Keratinocyte (primary cell): ENCODE data around the gene JAG2. TPM values are rescaled to one million over a fixed set of nuclear protein-coding genes. Genes with fewer than 3 reads are reported as not detected.

Experiments
- DNase-seq: peaks from one replicate; pipeline ENCODE4 v3.0.0-alpha.2; 2011; ENCODE audit warnings: low read depth, missing footprints, low spot score
- FAIRE-seq: peaks from 2 replicates; lab custom pipeline; 2011; peaks lifted over from hg19 to GRCh38; lab: Jason Lieb, UNC
- H2AFZ ChIP-seq: 2 replicates; pipeline ENCODE4 v1.6.0; 2012; ENCODE audit warnings: low read length, control low read depth, inconsistent platforms; ENCODE audit not compliant: control insufficient read depth
- H3K27ac ChIP-seq: 2 replicates; pipeline ENCODE4 v1.5.1; 2011; ENCODE audit warnings: low read length; ENCODE audit not compliant: control insufficient read depth, insufficient read depth
- H3K27me3 ChIP-seq: 3 replicates; pipeline ENCODE4 v1.6.0; 2011; ENCODE audit warnings: low read length; ENCODE audit not compliant: control insufficient read depth, insufficient read depth; ENCODE audit errors: extremely low read depth
- H3K36me3 ChIP-seq, 2 experiments: 2 replicates in 1 of 2; 3 replicates in 1 of 2; pipeline ENCODE4 v1.5.1; 2011; ENCODE audit warnings: low read length in 2 of 2, mild to moderate bottlenecking in 1 of 2; ENCODE audit not compliant: control insufficient read depth in 2 of 2, insufficient read depth in 2 of 2; ENCODE audit errors: extremely low read depth in 1 of 2
- H3K4me1 ChIP-seq: 3 replicates; pipeline ENCODE4 v1.5.1; 2011; ENCODE audit warnings: low read length; ENCODE audit not compliant: control insufficient read depth, insufficient read depth; ENCODE audit errors: extremely low read depth
- H3K4me2 ChIP-seq: 3 replicates; pipeline ENCODE4 v1.6.0; 2011; ENCODE audit warnings: low read depth, low read length; ENCODE audit not compliant: control insufficient read depth, insufficient read depth; ENCODE audit errors: extremely low read depth
- H3K4me3 ChIP-seq, 3 experiments: fragments of 200-600 bp in 1 of 3; sonication (generic) in 1 of 3; 2 replicates in 2 of 3; 3 replicates in 1 of 3; pipeline ENCODE4 v1.5.1; 2011 to 2016; ENCODE audit warnings: low read length in 3 of 3, mild to moderate bottlenecking in 3 of 3, control low read depth in 2 of 3, inconsistent platforms in 1 of 3, low read depth in 1 of 3, mixed read lengths in 1 of 3, mixed run types in 1 of 3, moderate library complexity in 1 of 3; ENCODE audit not compliant: control insufficient read depth in 2 of 3, insufficient read depth in 2 of 3; ENCODE audit errors: extremely low read depth in 1 of 3
- H3K79me2 ChIP-seq: 2 replicates; pipeline ENCODE4 v1.6.0; 2012; ENCODE audit warnings: low read length; ENCODE audit not compliant: control insufficient read depth, insufficient read depth
- H3K9ac ChIP-seq: 3 replicates; pipeline ENCODE4 v1.6.0; 2011; ENCODE audit warnings: low read length; ENCODE audit not compliant: control insufficient read depth, insufficient read depth; ENCODE audit errors: extremely low read depth
- H3K9me1 ChIP-seq: 3 replicates; pipeline ENCODE4 v1.6.0; 2011; ENCODE audit warnings: low read length; ENCODE audit not compliant: control insufficient read depth, insufficient read depth; ENCODE audit errors: extremely low read depth
- H3K9me3 ChIP-seq: 2 replicates; pipeline ENCODE4 v1.5.1; 2012; ENCODE audit warnings: low read depth, low read length; ENCODE audit not compliant: control insufficient read depth
- H4K20me1 ChIP-seq: 3 replicates; pipeline ENCODE4 v1.6.0; 2011; ENCODE audit warnings: low read length; ENCODE audit not compliant: control insufficient read depth, insufficient read depth; ENCODE audit errors: extremely low read depth
- EZH2 ChIP-seq: IDR thresholded peaks from one replicate; pipeline ENCODE4 v1.6.1; 2012; ENCODE audit warnings: inconsistent platforms, mild to moderate bottlenecking, low read length, moderate library complexity
- dilution Hi-C: fragments of 300-500 bp; cut with MboI; formaldehyde crosslinking; loops from one replicate; pipeline ENCODE4 v1.7.0; 2020; ENCODE audit warnings: low sequenced_read_pairs; ENCODE audit not compliant: extremely low pct_ligation_motif_present
- polyA plus RNA-seq, 5 experiments: library from polyadenylated mRNA; depleted of rRNA in 3 of 5; stranded (reverse) in 3 of 5; stranded (forward) in 1 of 5; unstranded in 1 of 5; fragments of >200 nt; gene quantifications; 1 replicate in 1 of 5; 2 replicates in 3 of 5; 3 replicates in 1 of 5; pipeline versions ENCODE4 v1.2.1 to v1.2.3, GENCODE V29; 2011 to 2012; ENCODE audit warnings: missing spikeins in 2 of 5, low read depth in 1 of 5, low replicate concordance in 1 of 5
- TF ChIP-seq, protein P1 (sequence below), 3 experiments: IDR thresholded peaks in 1 of 3; conservative IDR thresholded peaks in 1 of 3; optimal IDR thresholded peaks in 1 of 3; 2 replicates in 2 of 3; 3 replicates in 1 of 3; pipeline versions ENCODE3 to v1.5.1; 2011; ENCODE audit warnings: low read length in 3 of 3, mild to moderate bottlenecking in 3 of 3, moderate library complexity in 2 of 3, control low read depth in 1 of 3, inconsistent platforms in 1 of 3; ENCODE audit not compliant: insufficient read depth in 2 of 3; ENCODE audit errors: extremely low read depth in 1 of 3

Gene JAG2
- polyA plus RNA-seq, 1 donor (not counting 4 experiments of a cell fraction or from before 2014, with no cell fraction given) = 28.3 TPM

DNA sequence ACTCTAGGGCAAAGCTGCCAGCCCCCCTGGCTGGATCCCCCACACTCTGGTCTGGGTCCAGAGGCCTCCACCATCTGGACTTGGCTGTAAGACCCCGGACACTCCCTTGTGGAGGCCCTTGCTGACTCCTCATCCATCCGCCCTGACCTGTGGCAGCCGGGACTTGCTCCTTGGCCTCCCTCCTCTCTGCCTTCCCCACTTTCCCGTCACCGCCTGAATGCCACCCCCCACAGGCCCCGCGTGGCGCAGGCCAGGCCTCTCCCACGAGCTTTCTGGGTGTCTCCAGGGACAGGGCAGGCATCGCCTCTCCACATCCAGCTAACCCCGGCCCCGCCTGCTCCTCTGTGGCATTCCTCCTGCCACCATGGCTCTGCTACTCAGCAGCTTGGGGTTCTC lies 14.1 kb downstream of the JAG2 start:
- H3K9me3 ChIP-seq = no peaks in the 10 kb centered on the region

DNA sequence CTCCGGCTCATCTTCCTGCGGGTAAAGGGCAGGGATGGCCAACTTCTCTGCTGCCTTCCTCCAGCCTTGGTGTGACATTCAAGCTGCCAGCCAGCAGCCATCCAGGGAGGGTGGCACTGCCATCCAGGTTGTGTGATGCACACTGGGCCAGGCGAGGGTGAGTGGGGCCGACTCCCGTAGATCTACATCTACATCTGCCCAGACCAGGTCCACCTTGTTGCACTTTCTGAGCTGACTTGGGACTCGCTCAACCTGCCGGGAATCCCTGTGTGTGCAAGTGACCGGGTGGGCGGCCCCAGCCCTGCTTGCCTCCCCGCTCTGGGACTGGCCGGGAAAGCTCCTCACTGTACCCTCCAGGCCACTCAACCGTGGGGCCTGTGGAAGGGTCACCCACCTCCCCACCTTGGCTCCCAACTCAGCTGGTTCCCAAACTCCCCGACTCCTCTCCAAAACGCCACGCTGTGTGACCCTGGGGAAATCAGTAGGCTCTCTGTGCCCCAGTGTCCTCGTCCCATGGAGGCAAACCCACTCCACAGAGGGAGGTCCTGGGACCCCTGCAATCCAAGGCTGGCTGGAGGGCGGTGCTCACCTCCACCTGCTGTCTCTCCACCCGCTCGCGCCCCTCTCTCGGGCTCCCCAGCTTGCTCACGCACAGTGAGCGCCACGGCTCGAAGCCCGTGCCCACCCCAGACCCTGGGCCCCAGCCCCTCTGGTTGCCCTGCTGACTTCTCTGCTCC lies 14.7 kb downstream of the JAG2 start:
- Histone ChIP-seq H3K9me1 (no peaks in the 10 kb centered on the region), H3K9me3 (no peaks in the 10 kb centered on the region), H3K4me3 (no peak overlapping the region), H3K36me3 (peaks cover 10 to 21% of the 10 kb centered on the region in 2 experiments), H3K27ac (no peak overlapping the region), H4K20me1 (peaks cover 24% of the 10 kb centered on the region), H3K79me2 (peaks cover 28% of the 10 kb centered on the region), H2AFZ (no peak overlapping the region), H3K27me3 (no peaks in the 10 kb centered on the region), H3K4me2 (no peak overlapping the region), H3K4me1 (no peaks in the 10 kb centered on the region), H3K9ac (no peak overlapping the region)
- no peak for DNase-seq
- TF ChIP-seq, protein P1, sequence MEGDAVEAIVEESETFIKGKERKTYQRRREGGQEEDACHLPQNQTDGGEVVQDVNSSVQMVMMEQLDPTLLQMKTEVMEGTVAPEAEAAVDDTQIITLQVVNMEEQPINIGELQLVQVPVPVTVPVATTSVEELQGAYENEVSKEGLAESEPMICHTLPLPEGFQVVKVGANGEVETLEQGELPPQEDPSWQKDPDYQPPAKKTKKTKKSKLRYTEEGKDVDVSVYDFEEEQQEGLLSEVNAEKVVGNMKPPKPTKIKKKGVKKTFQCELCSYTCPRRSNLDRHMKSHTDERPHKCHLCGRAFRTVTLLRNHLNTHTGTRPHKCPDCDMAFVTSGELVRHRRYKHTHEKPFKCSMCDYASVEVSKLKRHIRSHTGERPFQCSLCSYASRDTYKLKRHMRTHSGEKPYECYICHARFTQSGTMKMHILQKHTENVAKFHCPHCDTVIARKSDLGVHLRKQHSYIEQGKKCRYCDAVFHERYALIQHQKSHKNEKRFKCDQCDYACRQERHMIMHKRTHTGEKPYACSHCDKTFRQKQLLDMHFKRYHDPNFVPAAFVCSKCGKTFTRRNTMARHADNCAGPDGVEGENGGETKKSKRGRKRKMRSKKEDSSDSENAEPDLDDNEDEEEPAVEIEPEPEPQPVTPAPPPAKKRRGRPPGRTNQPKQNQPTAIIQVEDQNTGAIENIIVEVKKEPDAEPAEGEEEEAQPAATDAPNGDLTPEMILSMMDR (optimal IDR thresholded peaks at IDR 0.05 in 1 of 3, IDR thresholded peaks at IDR 0.05 in 1 of 3, conservative IDR thresholded peaks at IDR 0.05 in 1 of 3; ENCODE audit: extremely low read depth in 1 of 3, insufficient read depth in 2 of 3, low read length in 3 of 3) = no peak
- TF ChIP-seq EZH2 = no peak
- FAIRE-seq = no peak
- dilution Hi-C loops = no loop called here

More for the DNA sequence above, 14.1 kb downstream of the JAG2 start:
- H3K79me2 ChIP-seq = peaks cover 32% of the 10 kb centered on the region
- no peak overlapping the region for H3K4me2 ChIP-seq
- no peak overlapping the region for H2AFZ ChIP-seq
- H3K27ac ChIP-seq = no peak overlapping the region
- H3K4me1 ChIP-seq = no peaks in the 10 kb centered on the region
- no peak for TF ChIP-seq EZH2
- TF ChIP-seq, protein P1 (optimal IDR thresholded peaks at IDR 0.05 in 1 of 3, IDR thresholded peaks at IDR 0.05 in 1 of 3, conservative IDR thresholded peaks at IDR 0.05 in 1 of 3; ENCODE audit: extremely low read depth in 1 of 3, insufficient read depth in 2 of 3, low read length in 3 of 3) = no peak
- no peak overlapping the region for H3K4me3 ChIP-seq
- no peaks in the 10 kb centered on the region for H3K27me3 ChIP-seq
- H3K9me1 ChIP-seq = no peaks in the 10 kb centered on the region
- dilution Hi-C loops = no loop called here
- no peak overlapping the region for H3K9ac ChIP-seq
- no peak for FAIRE-seq
- peaks cover 10 to 17% of the 10 kb centered on the region in 2 experiments for H3K36me3 ChIP-seq
- H4K20me1 ChIP-seq = peaks cover 24% of the 10 kb centered on the region
- DNase-seq = no peak
